ENCODE results near the gene SNRPD3. TPM values are rescaled to one million over a fixed set of nuclear protein-coding genes. Genes with fewer than 3 reads are reported as not detected.

The SNRPD3 gene
- total and polyA plus RNA-seq, 9 of the 15 experiments (the other 6 are each of a cell fraction or from before 2014, with no cell fraction given) = 131 to 366 (median 274) TPM

- TF ChIP-seq, protein P1, sequence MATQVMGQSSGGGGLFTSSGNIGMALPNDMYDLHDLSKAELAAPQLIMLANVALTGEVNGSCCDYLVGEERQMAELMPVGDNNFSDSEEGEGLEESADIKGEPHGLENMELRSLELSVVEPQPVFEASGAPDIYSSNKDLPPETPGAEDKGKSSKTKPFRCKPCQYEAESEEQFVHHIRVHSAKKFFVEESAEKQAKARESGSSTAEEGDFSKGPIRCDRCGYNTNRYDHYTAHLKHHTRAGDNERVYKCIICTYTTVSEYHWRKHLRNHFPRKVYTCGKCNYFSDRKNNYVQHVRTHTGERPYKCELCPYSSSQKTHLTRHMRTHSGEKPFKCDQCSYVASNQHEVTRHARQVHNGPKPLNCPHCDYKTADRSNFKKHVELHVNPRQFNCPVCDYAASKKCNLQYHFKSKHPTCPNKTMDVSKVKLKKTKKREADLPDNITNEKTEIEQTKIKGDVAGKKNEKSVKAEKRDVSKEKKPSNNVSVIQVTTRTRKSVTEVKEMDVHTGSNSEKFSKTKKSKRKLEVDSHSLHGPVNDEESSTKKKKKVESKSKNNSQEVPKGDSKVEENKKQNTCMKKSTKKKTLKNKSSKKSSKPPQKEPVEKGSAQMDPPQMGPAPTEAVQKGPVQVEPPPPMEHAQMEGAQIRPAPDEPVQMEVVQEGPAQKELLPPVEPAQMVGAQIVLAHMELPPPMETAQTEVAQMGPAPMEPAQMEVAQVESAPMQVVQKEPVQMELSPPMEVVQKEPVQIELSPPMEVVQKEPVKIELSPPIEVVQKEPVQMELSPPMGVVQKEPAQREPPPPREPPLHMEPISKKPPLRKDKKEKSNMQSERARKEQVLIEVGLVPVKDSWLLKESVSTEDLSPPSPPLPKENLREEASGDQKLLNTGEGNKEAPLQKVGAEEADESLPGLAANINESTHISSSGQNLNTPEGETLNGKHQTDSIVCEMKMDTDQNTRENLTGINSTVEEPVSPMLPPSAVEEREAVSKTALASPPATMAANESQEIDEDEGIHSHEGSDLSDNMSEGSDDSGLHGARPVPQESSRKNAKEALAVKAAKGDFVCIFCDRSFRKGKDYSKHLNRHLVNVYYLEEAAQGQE (IDR thresholded peaks at IDR 0.05; ENCODE audit: borderline replicate concordance) = no peak
- TF ChIP-seq, protein P1 (CRISPR knock-in tag; IDR thresholded peaks at IDR 0.05; ENCODE audit: low read depth) = no peak
- TF ChIP-seq U2AF2 (optimal IDR thresholded peaks at IDR 0.05; ENCODE audit: low read depth, low read length) (no peak), POU5F1 (IDR thresholded peaks at IDR 0.05; ENCODE audit: borderline replicate concordance, low read depth, low read length, partially characterized antibody) (no peak), HNRNPL (IDR thresholded peaks at IDR 0.05; ENCODE audit: low read depth, low read length) (no peak)
- TF ChIP-seq, protein P2, sequence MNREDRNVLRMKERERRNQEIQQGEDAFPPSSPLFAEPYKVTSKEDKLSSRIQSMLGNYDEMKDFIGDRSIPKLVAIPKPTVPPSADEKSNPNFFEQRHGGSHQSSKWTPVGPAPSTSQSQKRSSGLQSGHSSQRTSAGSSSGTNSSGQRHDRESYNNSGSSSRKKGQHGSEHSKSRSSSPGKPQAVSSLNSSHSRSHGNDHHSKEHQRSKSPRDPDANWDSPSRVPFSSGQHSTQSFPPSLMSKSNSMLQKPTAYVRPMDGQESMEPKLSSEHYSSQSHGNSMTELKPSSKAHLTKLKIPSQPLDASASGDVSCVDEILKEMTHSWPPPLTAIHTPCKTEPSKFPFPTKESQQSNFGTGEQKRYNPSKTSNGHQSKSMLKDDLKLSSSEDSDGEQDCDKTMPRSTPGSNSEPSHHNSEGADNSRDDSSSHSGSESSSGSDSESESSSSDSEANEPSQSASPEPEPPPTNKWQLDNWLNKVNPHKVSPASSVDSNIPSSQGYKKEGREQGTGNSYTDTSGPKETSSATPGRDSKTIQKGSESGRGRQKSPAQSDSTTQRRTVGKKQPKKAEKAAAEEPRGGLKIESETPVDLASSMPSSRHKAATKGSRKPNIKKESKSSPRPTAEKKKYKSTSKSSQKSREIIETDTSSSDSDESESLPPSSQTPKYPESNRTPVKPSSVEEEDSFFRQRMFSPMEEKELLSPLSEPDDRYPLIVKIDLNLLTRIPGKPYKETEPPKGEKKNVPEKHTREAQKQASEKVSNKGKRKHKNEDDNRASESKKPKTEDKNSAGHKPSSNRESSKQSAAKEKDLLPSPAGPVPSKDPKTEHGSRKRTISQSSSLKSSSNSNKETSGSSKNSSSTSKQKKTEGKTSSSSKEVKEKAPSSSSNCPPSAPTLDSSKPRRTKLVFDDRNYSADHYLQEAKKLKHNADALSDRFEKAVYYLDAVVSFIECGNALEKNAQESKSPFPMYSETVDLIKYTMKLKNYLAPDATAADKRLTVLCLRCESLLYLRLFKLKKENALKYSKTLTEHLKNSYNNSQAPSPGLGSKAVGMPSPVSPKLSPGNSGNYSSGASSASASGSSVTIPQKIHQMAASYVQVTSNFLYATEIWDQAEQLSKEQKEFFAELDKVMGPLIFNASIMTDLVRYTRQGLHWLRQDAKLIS (CRISPR knock-in tag; IDR thresholded peaks at IDR 0.05) = no peak
Observed at GRCh38 chr22:24548812-24549211, 7.0 kb upstream of the SNRPD3 start (continued).
